HG02610 (cell line): ENCODE data around the gene POFUT2.

ENCODE experiments used
- ATAC-seq: cut with Tn5 transposase; IDR thresholded peaks from one replicate; pipeline ENCODE4 v1.9.1; 2021; ENCODE audit warnings: mild to moderate bottlenecking, moderate library complexity; ENCODE audit not compliant: unreplicated experiment

POFUT2 gene

DNA sequence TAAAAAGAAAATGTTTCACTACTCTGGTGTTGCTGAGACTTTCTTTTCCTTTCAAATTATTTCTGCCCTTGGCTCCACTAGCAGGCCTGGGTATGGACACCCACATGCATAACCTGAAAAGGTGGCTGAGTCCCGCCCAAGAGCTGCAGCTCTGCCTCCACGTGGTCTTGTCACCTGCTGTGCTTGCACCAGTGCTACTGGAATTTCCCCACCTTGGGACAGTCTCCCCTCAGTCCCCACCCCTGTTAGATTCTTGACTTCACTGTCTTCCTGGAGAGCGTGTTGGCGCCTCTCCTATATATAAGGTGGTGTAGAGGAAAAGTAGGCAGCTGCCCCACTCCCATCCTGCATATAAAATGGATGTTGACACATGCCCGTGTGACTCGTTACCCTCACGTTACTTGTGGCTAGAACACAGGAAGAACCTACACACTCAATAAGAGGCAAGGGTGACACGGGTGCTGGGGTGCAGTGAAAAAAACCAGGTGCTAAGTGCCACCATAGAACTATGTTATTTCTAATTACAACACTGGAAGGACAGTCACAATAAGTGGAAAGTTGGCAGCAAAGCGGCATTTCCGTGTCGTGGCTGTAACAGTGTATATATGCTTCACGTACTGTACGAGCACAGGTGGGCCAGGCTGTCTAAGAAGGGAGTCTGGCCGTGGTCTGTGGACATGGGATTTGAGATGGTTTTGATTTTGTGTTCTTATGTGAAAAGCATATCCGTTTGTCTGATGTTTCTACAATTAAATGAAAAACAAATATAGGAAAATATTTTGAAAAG, 61.0 kb downstream of the POFUT2 start:
- ATAC-seq = no peak

DNA sequence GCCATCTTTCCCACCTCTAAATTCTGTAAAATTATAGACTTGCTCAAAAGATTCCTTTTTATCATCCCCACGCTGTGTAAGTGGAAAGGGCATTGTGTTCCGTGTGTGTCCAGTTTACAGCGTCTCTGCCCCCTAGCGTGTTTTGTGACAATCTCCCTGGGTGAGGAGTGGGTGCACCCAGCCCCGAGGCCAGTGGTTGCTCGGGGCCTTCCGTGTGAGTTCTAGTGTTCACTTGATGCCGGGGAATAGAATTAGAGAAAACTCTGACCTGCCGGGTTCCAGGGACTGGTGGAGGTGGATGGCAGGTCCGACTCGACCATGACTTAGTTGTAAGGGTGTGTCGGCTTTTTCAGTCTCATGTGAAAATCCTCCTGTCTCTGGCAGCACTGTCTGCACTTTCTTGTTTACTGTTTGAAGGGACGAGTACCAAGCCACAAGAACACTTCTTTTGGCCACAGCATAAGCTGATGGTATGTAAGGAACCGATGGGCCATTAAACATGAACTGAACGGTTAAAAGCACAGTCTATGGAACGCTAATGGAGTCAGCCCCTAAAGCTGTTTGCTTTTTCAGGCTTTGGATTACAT, 61.9 kb downstream of the POFUT2 start:
- ATAC-seq = no peak

DNA sequence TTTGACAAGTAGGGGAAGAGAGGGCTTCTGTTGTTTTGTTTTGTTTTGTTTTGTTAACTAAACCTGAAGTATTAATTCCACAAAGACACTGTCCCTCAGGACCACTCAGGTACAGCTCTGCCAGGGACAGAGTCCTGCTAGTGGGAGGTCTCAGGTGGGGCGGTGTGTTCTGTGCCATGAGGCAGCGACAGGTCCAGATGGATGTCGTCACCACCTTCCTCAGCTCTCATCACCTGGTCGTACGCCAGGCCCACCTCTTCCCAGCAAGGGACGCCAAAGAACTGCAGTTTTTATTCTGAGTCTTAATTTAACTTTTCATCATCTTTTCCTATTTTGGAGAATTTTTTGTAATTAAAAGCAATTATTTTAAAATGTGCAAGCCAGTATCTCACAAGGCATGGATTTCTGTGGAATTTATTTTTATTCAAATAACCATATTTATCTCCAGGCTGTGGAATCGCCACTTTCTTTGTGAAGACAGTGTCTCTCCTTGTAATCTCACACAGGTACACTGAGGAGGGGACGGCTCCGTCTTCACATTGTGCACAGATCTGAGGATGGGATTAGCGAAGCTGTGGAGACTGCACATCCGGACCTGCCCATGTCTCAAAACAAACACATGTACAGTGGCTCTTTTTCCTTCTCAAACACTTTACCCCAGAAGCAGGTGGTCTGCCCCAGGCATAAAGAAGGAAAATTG, 62.5 kb downstream of the POFUT2 start:
- ATAC-seq = no peak

DNA sequence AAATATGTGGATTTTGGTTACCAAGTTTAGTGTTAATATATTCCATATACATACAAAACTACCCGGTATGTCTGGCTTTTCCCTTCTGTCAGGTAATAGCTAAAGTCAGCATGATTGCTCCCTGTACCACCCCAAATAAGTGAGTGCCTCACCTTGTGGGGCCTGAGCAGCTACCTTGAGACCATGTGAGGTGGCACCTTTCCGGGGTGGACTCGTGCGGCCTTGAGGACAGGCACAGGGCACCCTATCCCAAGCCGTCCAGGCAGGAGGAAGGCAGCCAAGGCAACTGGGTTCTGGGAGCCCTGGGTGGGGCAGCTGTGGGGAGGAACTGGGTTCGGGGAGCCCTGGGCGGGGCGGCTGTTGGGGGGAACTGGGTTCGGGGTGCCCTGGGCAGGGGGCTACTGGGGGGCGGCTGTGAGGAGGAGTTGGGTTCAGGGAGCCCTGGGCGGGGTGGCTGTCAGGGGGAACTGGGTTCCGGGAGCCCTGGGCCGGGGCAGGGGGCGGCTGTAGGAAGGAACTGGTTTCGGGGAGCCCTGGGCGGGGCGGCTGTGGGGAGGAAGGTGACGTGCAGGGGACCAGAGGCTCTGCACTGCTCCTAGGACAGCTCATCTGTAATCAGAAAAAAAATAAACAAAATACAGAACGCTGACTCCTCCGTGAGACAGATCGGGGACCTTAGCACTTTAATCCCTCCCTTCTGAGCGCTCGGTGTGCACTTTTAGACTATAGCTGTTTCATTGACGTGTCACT, 63.3 kb downstream of the POFUT2 start:
- ATAC-seq = no peak

DNA sequence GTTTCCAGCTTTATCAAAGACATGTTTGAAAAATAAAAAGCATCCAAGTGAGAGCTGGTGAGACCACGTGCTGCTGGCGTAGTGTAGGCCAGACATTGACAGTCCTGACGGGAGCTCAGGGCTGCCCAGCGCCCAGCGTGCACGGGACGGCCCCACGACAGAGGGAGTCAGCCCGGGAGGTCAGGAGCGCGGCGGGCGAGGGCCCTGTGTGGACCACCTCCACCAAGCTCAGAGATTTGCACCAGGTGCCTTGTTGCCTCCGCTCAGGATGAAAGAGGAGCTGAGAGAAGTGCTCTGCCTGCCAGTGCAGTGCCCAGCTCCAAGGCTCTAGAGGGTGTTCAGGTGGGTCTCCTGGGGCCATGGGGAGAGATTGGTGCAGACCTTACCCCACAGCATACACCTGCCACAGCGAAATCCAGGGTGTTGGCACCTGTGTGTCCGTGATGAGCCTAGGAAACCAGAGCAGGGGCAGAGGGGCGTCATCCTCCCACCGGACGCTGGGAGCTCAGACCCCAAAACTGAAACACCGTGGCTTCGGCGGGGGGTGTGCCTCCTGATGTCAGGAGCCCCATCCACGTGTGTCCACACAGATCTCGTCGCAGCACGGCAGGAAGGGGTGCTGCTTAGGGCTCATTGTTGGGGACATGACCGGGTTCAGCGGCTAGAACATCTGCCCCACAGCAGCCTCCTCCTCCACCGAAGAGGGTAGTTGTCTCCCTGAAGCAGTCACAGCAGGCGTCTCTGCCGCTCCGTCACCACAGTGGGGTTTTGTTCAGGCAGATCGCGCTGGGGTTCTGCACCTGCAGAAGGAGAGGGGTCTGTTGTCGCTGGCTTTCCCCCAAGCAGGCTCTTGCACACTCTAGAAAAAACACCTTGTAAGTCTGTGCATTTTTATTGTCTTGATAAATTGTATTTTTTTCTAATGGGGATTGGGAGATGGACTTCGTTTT, 64.2 kb downstream of the POFUT2 start:
- no peak for ATAC-seq

DNA sequence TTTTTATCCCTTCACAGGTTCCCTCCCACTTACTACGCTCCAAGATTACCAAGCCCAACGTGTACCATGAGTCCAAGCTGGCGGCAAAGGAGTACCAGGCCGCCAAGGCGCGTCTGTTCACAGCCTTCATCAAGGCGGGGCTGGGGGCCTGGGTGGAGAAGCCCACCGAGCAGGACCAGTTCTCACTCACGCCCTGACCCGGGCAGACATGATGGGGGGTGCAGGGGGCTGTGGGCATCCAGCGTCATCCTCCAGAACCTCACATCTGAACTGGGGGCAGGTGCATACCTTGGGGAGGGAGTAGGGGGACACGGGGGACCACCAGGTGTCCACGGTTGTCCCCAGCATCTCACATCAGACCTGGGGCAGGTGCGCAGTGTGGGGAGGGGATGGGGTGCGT, 65.7 kb downstream of the POFUT2 start:
- no peak for ATAC-seq

DNA sequence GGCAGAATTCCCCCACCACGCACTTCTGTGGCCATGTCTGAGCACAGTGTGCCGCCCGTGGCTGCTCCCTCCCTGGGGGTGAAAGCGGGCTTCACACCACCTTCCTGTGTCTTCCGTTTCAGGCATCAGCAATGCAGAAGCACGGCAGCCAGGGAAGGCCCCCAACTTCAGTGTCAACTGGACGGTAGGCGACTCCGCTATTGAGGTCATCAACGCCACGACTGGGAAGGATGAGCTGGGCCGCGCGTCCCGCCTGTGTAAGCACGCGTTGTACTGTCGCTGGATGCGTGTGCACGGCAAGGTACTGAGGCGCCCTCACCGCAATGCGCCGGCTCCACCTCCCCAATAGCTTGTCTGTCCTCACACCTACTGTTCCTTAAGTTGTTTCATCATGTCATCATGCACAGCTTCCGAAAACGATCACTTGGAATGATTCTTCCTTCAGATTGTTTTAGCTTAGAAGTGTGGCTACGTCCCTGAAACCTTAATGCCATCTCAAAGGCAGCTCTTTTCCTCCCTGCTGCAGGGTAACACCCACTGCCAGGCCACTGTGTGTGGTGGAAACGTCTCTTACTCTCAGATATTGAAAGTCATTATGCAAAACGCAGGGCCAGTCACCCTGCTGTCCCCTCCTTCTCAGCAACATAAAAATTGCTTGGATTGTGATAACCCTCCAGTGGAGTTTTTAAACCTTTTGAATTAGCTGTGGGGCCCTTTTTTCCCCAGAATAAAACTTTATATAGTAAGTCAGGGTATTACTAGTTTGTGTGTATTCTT, 66.8 kb downstream of the POFUT2 start:
- no peak for ATAC-seq

DNA sequence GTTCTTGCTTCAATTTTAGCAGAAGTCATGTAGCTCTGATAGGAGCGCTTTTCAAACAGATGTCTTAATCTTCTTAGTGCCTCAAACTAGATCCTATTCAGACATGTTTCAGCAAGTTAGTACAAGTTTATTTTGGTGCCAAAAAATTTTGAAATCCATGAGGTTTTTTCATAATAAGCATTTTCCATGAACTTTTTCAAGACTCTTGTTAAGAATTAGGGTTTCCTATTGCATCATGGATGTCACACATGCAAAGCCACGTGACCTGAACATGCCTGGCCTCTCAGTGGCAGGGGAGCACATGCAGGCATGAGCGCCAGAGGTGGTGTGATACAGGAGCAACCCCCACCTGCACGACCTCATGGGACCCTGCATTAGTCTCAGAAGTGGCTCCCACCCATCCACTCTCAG, 67.6 kb downstream of the POFUT2 start:
- no peak for ATAC-seq

DNA sequence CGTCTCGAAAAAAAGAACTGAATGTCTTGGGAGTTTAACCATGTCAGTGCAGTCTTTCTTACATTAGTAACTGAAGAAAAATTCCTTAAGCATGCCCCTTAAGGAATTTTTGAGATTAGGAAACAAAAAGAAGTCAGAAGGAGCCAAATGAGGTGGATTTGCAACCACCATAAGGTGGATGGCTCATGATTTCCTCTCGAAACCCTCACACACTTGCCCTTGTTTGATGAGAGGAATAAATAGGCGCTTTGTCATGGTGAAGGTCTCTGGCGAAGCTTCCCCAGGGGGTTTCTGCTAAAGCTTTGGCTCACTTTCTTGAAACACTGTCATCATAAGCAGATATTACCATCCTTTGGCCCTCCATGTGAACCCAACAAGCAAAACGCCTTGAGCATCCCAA, 68.2 kb downstream of the POFUT2 start:
- ATAC-seq = no peak

DNA sequence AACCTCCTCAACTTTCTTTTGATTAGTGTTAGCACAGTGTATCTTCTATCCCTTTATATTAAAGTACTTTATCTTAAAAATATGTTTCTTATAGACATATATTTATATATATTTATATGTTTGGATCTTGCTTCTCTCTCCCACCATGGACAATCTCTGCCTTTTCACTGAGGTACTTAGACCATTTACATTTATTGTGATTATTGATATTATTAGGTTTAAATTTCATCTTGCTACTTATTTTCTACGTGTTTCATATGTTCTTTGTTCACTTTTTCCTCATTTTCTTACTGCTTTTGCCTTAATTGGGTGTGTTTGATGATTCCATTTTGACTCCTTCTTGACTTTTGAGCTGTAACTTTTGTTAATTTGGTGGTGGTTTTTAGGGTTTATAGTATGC, 70.7 kb downstream of the POFUT2 start:
- no peak for ATAC-seq

DNA sequence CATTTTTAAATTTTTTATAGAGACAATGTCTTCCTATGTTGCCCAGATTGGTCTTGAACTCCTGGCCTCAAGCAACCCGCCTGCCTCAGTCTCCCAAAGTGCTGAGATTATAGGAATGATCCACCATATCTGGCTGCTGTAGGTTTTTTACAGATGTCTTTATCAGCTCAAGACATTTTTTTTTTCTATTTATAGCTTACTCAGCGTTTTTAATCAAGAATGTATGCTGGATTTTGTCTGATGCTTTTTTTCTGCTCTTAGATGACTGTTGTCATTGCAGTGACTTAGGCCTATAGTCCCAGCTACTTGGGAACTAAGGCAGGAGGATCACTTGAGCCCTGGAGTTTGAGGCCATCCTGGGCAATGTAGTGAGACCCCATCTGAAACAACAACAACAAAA, 72.5 kb downstream of the POFUT2 start:
- ATAC-seq = no peak
